ENCODE measurements around the gene ARF4.

ARF4 gene

GRCh38 chr3:57577801-57578200, 19.3 kb downstream of the ARF4 start:
- DNase-seq (ENCODE audit: low read depth in 2 of 2) = no peak

DNA sequence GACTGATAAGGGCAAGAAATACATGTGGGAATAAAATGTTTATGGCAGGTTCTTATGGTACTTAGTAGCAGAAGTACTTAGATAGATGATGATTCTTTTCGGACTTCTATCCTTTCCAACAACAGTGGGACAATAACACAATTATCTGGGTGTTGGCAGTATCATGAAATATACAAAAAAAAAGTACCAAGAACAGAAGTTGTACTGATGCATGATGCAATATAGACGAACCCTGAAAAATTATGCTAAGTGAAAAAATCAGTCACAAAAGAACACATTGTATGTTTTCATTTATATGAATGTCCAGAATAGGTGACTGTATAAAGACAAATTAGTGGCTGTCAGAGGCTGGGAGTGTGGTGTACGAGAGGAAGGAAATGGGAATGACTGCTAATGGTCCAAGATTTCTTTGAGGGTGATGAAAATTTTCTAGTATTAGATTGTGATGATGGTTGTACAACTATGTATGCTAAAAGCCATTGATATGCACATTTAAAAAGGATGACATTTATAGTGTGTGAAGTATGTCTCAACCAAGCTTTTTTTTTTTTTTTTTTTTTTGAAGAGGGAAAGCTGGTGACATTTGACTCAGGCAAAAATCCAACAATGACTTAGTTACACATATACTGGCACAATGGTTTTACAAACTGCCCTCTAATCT, 21.0 kb downstream of the ARF4 start:
- DNase-seq (ENCODE audit: low read depth in 2 of 2) = no peak

- no peak for DNase-seq (ENCODE audit: low read depth in 2 of 2)
Observed at GRCh38 chr3:57572096-57572495, 25.0 kb downstream of the ARF4 start.

GRCh38 chr3:57570878-57571277, 26.3 kb downstream of the ARF4 start:
- DNase-seq (ENCODE audit: low read depth in 2 of 2) = no peak

DNA sequence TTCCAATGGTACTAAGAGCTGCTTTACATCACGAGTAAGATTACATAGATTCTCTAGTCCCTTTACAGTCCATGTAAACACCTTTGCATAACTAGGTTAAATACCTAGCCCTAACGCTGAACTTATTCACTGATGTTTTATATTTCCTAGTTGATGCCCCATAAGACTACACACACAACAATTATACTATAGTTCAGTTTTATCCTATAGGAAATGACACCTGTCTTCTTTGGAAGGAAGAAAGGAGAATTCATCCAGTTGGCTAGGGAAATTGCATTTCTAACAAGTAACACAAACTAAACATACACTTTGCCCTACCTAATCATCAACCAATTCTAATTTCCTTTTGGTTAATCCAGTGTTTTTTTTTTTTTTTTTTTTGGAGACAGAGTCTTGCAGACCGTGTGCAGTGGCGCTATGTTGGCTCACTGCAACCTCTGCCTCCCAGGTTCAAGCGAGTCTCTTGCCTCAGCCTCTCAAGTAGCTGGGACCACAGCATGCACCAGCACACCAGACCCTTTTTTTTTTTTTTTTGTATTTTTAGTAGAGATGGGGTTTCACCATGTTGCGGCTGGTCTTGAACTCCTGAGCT, 27.2 kb downstream of the ARF4 start:
- DNase-seq (ENCODE audit: low read depth in 2 of 2) = no peak

DNA sequence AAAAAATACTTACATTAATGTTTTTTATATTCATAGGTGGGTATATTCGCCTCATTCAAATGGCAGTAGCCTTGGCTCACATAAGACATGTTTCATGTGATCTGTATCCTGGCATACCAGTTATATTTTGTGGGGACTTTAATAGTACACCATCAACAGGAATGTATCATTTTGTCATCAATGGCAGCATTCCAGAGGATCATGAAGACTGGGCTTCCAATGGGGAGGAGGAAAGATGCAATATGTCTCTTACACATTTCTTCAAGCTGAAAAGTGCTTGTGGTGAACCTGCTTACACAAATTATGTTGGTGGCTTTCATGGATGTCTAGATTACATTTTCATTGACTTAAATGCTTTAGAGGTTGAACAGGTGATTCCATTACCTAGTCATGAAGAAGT, 37.6 kb downstream of the ARF4 start:
- DNase-seq (ENCODE audit: low read depth in 2 of 2) = no peak

- DNase-seq (ENCODE audit: low read depth in 2 of 2) = peak in 1 of 2 donors; percentile 8
Observed at GRCh38 chr3:57557085-57557537, 40.0 kb downstream of the ARF4 start.

DNA sequence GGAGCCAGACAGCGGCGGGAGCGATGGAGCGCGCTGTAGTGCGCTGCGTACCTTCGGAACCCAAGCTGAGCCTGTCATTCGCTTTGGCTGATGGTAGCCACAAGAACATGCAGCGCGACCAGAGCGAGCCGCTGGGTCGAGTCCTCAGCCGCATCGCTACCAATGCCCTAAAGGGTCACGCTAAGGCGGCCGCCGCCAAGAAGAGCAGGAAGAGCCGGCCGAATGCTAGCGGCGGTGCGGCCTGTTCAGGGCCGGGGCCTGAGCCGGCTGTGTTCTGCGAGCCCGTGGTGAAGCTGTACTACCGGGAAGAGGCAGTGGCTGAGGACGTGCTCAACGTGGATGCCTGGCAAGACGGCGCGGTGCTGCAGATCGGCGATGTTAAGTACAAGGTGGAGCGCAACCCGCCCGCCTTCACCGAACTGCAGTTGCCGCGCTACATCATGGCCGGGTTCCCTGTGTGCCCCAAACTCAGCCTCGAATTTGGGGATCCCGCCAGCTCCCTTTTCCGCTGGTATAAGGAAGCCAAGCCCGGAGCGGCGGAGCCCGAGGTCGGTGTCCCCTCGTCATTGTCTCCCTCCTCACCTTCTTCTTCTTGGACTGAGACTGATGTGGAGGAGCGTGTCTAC, 40.6 kb downstream of the ARF4 start:
- peak in 1 of 2 donors; percentile 17 for DNase-seq (ENCODE audit: low read depth in 2 of 2)

GRCh38 chr3:57555738-57556458, 41.2 kb downstream of the ARF4 start, which contains the start of gene PDE12:
PDE12 (plus strand) TSS chr3:57556274; CDS start chr3:57556380, 106 bp downstream.
- DNase-seq (ENCODE audit: low read depth in 2 of 2) = peak; percentile 63 to 69

DNA sequence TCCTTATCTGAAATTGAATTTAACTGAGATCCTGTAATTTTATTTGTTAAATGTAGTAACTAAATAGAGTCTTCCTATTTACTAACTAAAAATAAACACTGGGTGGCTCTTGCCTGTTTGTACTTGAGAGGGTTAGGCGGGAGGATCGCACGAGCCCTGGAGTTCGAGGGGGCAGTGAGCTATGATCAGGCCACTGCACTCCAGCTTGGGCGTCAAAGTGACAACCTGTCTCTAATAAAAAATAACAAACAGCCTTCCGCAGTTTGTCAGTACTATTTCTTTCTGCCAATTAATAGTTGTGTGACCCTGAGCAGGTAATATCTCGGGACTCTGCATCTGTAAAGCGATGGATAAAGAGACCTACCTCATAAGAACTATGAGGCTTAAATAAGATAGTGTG, 41.8 kb downstream of the ARF4 start:
- no peak for DNase-seq (ENCODE audit: low read depth in 2 of 2)

- DNase-seq (ENCODE audit: low read depth in 2 of 2) = no peak
Observed at GRCh38 chr3:57546616-57547015, 50.5 kb downstream of the ARF4 start.

GRCh38 chr3:57545636-57546268, 51.4 kb downstream of the ARF4 start:
- no peak for DNase-seq (ENCODE audit: low read depth in 2 of 2)

- DNase-seq (ENCODE audit: low read depth in 2 of 2) = no peak
Observed at GRCh38 chr3:57544181-57545125, 52.7 kb downstream of the ARF4 start, which contains the start of gene DNAH12. DNAH12 (minus strand) TSS chr3:57544344; CDS start chr3:57542870, 1,474 bp downstream.

GRCh38 chr3:57538465-57538864, 58.7 kb downstream of the ARF4 start:
- no peak for DNase-seq (ENCODE audit: low read depth in 2 of 2)

DNA sequence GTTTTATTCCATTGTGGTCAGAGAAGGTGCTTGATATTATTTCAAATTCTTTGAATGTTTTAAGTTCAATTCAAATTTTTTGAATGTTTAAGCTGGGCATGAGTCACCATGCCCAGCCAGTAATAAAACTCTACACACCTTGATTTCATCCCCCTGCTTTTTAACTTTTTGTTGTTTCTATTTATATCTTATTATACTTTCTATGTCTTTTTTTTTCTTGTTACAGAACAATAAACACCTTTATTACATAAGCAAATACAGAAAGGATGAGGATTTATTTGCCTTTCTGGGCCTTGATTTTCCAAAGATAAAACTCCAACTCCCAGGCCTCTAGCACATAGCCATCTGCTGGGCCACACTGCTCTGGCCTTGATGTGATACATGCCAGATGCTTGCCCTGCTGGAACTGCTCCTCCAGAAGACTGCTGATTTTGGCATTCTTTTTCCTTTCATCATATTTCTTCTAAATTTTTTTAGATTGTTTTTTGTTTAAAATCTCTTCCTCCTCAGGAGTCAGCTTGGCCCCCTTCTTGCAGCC, 67.0 kb downstream of the ARF4 start:
- no peak for DNase-seq (ENCODE audit: low read depth in 2 of 2)
